Aorta (tissue), 5 donors: Measurements from ENCODE around the gene EXOC4. TPM values are rescaled to one million over a fixed set of nuclear protein-coding genes. Genes with fewer than 3 reads are reported as not detected.

ENCODE experiments used
- ATAC-seq: fragments of 200-7000 bp; cut with Tn5 transposase; one replicate; pipeline ENCODE4 v1.9.1; 2022; ENCODE audit warnings: moderate library complexity; ENCODE audit not compliant: low FRiP score
- DNase-seq, 2 donors: peaks; one replicate each; pipeline ENCODE4 v3.0.0-alpha.2; 2020
- H3K27ac ChIP-seq, 2 donors: one replicate each; pipeline ENCODE4 v1.5.1; 2013; ENCODE audit warnings: low read length in 2 of 2, mild to moderate bottlenecking in 2 of 2, moderate library complexity in 2 of 2, control low read depth in 1 of 2, inconsistent platforms in 1 of 2, low read depth in 1 of 2
- H3K27me3 ChIP-seq, 2 donors: one replicate each; pipeline ENCODE4 v1.6.1; 2013; ENCODE audit warnings: control low read depth in 1 of 2, low read length in 1 of 2, mild to moderate bottlenecking in 1 of 2, moderate library complexity in 1 of 2; ENCODE audit not compliant: insufficient read depth in 2 of 2, control insufficient read depth in 1 of 2
- H3K36me3 ChIP-seq, 2 donors: one replicate each; pipeline ENCODE4 v1.6.1; 2013; ENCODE audit warnings: control low read depth in 1 of 2, low read length in 1 of 2, mild to moderate bottlenecking in 1 of 2; ENCODE audit not compliant: insufficient read depth in 2 of 2, control insufficient read depth in 1 of 2
- H3K4me1 ChIP-seq, 2 donors: one replicate each; pipeline ENCODE4 v1.6.1; 2013; ENCODE audit warnings: low read length in 2 of 2, control low read depth in 1 of 2, mild to moderate bottlenecking in 1 of 2, moderate library complexity in 1 of 2; ENCODE audit not compliant: insufficient read depth in 2 of 2, control insufficient read depth in 1 of 2
- H3K4me3 ChIP-seq, 2 donors: one replicate each; pipeline ENCODE4 v1.5.1; 2013; ENCODE audit warnings: low read length in 2 of 2, control low read depth in 1 of 2, mild to moderate bottlenecking in 1 of 2
- H3K9me3 ChIP-seq: one replicate; pipeline ENCODE4 v1.6.1; 2013; ENCODE audit warnings: mild to moderate bottlenecking, low read length; ENCODE audit not compliant: control insufficient read depth
- WGBS, 2 donors: extraction: QIAGEN DNeasy Blood & Tissue Kit; methylation state at CpG; one replicate each; pipeline ENCODE4 v1.1.7; 2013; 5-methylcytosine and 5-hydroxymethylcytosine counted together
- intact Hi-C, 2 donors: fragments of 100-400 bp; cut with DNase I; formaldehyde crosslinking; loops; one replicate each; pipeline versions ENCODE4 v1.14.2 to v1.15.0; 2022
- polyA plus RNA-seq, 2 donors: library from polyadenylated mRNA; stranded (reverse); fragments of 200-250 nt; gene quantifications; one replicate each; pipeline ENCODE4 v1.2.3, GENCODE V29; 2013
- total RNA-seq, 2 donors: library from RNA; stranded (reverse); fragmentation: NEBNext Ultra II Directional; extraction: Animal tissue kit (Norgen Biotek cat#: 25700); gene quantifications; one replicate each; pipeline ENCODE4 v1.2.1, GENCODE V29; 2021
- donor health status: healthy with polysubstance abuse.
- donor health status: Bipolar disorder and iron deficiency.
- donor health status: DM: no; HTN: no; CAD: no.
- donor health status: DM: no; HTN: no; CAD: no.
- donor health status: DM: yes; HTN: yes; CAD: no.

EXOC4 gene
- total and polyA plus RNA-seq, 4 donors, result 19.9 to 109 (median 45.9) TPM

GRCh38 chr7:133331861-133332260 is 79.0 kb downstream of the EXOC4 start:
- no peak for DNase-seq
- Histone ChIP-seq H3K4me3 (no peak overlapping the region), H3K27ac (no peak overlapping the region), H3K9me3 (no peaks in the 10 kb centered on the region), H3K27me3 (no peaks in the 10 kb centered on the region), H3K4me1 (no peaks in the 10 kb centered on the region), H3K36me3 (no peaks in the 10 kb centered on the region)
- 32% methylated on average over 1 of the region's 1 CpG for WGBS, 2 donors
- ATAC-seq, result no peak
- intact Hi-C loops, result no loop called here

DNA sequence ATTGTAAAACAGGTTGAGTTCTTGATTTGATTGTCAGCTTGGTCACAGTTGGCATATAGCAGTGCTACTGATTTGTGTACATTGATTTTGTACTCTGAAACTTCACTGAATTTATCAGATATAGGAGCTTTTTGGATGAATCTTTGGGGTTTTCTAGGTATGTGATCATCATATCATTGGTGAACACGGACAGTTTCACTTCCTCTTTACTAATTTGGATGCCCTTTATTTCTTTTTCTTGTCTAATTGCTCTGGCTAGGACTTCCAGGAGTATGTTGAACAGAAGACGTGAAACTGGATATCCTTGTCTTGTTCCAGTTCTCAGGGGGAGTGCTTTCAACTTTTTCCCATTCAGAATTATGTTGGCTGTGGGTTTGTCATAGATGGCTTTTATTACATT is 86.9 kb downstream of the EXOC4 start:
- Histone ChIP-seq H3K4me3 (no peak overlapping the region), H3K4me1 (no peaks in the 10 kb centered on the region), H3K27me3 (no peaks in the 10 kb centered on the region), H3K36me3 (no peaks in the 10 kb centered on the region), H3K9me3 (no peaks in the 10 kb centered on the region), H3K27ac (no peak overlapping the region)
- 93 to 97% methylated on average over 2 of the region's 2 CpGs for WGBS, 2 donors
- no peak for DNase-seq
- ATAC-seq, result no peak
- intact Hi-C loops, result no loop called here

DNA sequence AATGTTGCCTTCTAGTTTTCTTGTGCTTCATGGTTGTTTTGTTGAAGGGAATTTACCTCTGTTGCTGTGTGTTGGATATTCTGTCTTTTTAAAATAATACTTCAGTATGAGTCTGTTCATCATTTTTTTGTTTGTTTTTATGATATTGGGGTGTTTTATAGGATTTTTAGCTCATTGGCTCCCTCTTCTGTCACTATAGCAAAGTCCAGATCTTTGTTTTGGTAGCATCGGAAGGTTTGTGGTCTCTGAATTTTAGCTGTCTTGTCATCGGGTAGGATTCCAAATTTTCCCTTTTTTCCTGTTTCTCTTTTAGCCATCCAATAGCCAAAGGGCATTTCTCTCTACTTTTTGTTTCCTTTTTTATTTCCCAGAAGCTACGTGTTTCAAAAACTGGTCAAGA is 91.4 kb downstream of the EXOC4 start:
- WGBS, 2 donors, result 80 to 81% methylated on average over 3 of the region's 3 CpGs
- no peak overlapping the region for H3K4me3 ChIP-seq
- H3K27ac ChIP-seq, result no peak overlapping the region
- ATAC-seq, result no peak
- H3K9me3 ChIP-seq, result no peaks in the 10 kb centered on the region
- H3K36me3 ChIP-seq, result no peaks in the 10 kb centered on the region
- H3K4me1 ChIP-seq, result no peaks in the 10 kb centered on the region
- intact Hi-C loops, result no loop called here
- no peaks in the 10 kb centered on the region for H3K27me3 ChIP-seq
- DNase-seq, result no peak

DNA sequence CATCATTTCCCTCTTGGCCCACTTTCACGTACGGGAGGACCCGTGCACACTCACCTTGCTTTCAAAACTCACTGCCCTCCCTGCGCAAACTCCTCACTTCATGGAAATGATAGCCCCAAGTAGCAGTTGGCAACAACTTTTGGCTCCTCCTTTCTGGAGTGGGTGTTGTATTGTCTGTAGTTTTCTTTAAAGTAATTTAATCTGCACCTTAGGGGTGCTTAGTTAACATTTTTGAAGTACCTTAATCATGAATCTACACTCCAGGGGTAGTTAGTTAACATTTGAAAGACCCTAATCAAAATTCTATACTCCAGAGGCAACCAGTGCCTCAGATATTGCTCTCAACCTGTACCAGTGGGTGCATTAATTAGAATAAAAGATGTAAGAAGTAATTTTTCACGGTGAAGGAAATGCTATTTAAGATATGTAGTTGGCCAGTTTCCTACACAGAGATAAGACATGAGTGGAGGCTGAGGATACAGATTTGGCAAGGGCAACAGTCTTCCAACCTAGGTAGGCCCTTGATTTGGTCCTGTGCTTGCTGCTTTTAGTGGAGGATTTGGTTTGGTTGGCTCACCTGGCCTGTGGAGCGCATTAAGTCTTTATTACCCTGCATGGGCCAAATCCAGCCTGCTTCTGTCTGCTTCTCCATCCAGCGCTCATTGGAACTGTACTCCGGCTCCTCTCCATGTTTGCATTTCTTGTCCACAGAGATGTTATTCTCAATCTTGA is 93.0 kb downstream of the EXOC4 start:
- intact Hi-C loops, result no loop called here
- Histone ChIP-seq H3K27ac (no peak overlapping the region), H3K4me3 (no peak overlapping the region), H3K27me3 (no peaks in the 10 kb centered on the region), H3K9me3 (no peaks in the 10 kb centered on the region), H3K4me1 (no peaks in the 10 kb centered on the region), H3K36me3 (no peaks in the 10 kb centered on the region)
- no peak for DNase-seq
- ATAC-seq, result no peak
- WGBS, 2 donors, result 75 to 76% methylated on average over 8 of the region's 8 CpGs

GRCh38 chr7:133348250-133348649 is 95.4 kb downstream of the EXOC4 start:
- 91 to 95% methylated on average over 5 of the region's 5 CpGs for WGBS, 2 donors
- intact Hi-C loops, result no loop called here

GRCh38 chr7:133349101-133349500 is 96.2 kb downstream of the EXOC4 start:
- Histone ChIP-seq H3K36me3 (no peaks in the 10 kb centered on the region), H3K27ac (no peak overlapping the region), H3K9me3 (no peaks in the 10 kb centered on the region), H3K27me3 (no peaks in the 10 kb centered on the region), H3K4me3 (no peak overlapping the region), H3K4me1 (no peaks in the 10 kb centered on the region)
- 96 to 98% methylated on average over 2 of the region's 2 CpGs for WGBS, 2 donors
- intact Hi-C loops, result no loop called here
- DNase-seq (no peak), ATAC-seq (no peak)

More at GRCh38 chr7:133348250-133348649, 95.4 kb downstream of the EXOC4 start:
- DNase-seq, result no peak
- Histone ChIP-seq H3K27ac (no peak overlapping the region), H3K9me3 (no peaks in the 10 kb centered on the region), H3K4me3 (no peak overlapping the region), H3K27me3 (no peaks in the 10 kb centered on the region), H3K4me1 (no peaks in the 10 kb centered on the region), H3K36me3 (no peaks in the 10 kb centered on the region)
- no peak for ATAC-seq

DNA sequence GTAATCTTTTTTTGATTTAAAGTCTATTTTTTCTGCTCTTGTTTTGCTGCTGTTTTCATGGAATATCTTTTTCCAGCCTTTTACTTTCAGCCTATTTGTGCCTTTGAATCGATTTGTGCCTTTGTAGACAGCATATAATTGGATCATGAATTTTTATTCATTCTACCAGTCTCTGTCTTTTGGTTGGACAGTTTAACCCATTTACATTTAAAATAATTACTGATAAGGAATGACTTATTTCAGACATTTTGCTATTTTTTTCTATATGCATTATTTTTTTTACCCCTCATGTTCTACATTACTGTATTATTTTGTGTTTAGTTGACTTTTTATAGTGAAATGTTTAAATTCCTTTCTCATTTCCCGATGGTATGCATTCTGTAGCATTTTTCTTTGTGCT is 99.6 kb downstream of the EXOC4 start:
- DNase-seq (no peak), ATAC-seq (no peak)
- no peaks in the 10 kb centered on the region for H3K4me1 ChIP-seq
- H3K27ac ChIP-seq, result no peak overlapping the region
- H3K27me3 ChIP-seq, result no peaks in the 10 kb centered on the region
- H3K36me3 ChIP-seq, result no peaks in the 10 kb centered on the region
- intact Hi-C loops, result no loop called here
- no peak overlapping the region for H3K4me3 ChIP-seq
- 86 to 95% methylated on average over 2 of the region's 2 CpGs for WGBS, 2 donors
- no peaks in the 10 kb centered on the region for H3K9me3 ChIP-seq

GRCh38 chr7:133353775-133354174 is 100.9 kb downstream of the EXOC4 start:
- ATAC-seq (no peak), DNase-seq (no peak)
- Histone ChIP-seq H3K27ac (no peak overlapping the region), H3K9me3 (no peaks in the 10 kb centered on the region), H3K36me3 (no peaks in the 10 kb centered on the region), H3K4me3 (no peak overlapping the region), H3K4me1 (peaks cover 0 to 6% of the 10 kb centered on the region in 2 donors), H3K27me3 (no peaks in the 10 kb centered on the region)
- WGBS, 2 donors, result 83 to 90% methylated on average over 1 of the region's 1 CpG
- intact Hi-C loops, result no loop called here

- Histone ChIP-seq H3K27ac (no peak overlapping the region), H3K27me3 (no peaks in the 10 kb centered on the region), H3K9me3 (no peaks in the 10 kb centered on the region), H3K4me1 (peaks cover 0 to 6% of the 10 kb centered on the region in 2 donors), H3K4me3 (no peak overlapping the region), H3K36me3 (no peaks in the 10 kb centered on the region)
- DNase-seq, result no peak
- no peak for ATAC-seq
- WGBS, 2 donors, result 80 to 85% methylated on average over 5 of the region's 5 CpGs
- intact Hi-C loops, result no loop called here
Observed at GRCh38 chr7:133354546-133355324, 101.9 kb downstream of the EXOC4 start.
